ENCODE results near the gene WDR74. TPM values are rescaled to one million over a fixed set of nuclear protein-coding genes. Genes with fewer than 3 reads are reported as not detected.

Gene WDR74
- total and polyA plus RNA-seq, 2 of the 13 experiments (the other 11 are each of a cell fraction or from before 2014, with no cell fraction given), result 77.0 to 83.3 TPM

- TF ChIP-seq ZNF33A (CRISPR knock-in tag; IDR thresholded peaks at IDR 0.05; ENCODE audit: borderline replicate concordance) (no peak), MTF2 (CRISPR knock-in tag; IDR thresholded peaks at IDR 0.05; ENCODE audit: borderline replicate concordance) (0 out of 2 replicates have a peak, but pooled peaks have one; percentile 86), ZNF256 (CRISPR knock-in tag; conservative IDR thresholded peaks at IDR 0.05) (0 out of 2 replicates have a peak, but pooled peaks have one; percentile 23), ZBTB34 (CRISPR knock-in tag; IDR thresholded peaks at IDR 0.05) (peak; percentile 73), ATF3 (CRISPR knock-in tag; IDR thresholded peaks at IDR 0.05) (0 out of 2 replicates have a peak, but pooled peaks have one; percentile 7), ZFP37 (CRISPR knock-in tag; IDR thresholded peaks at IDR 0.05; ENCODE audit: borderline replicate concordance) (no peak; the same call in 1 of the 2 replicates), HNF4G (IDR thresholded peaks at IDR 0.05; ENCODE audit: borderline replicate concordance, low read depth, low read length) (peak; percentile 37; the same call in 1 of the 2 replicates), HNF4G (CRISPR knock-in tag; IDR thresholded peaks at IDR 0.05; ENCODE audit: borderline replicate concordance, low read depth) (0 out of 2 replicates have a peak, but pooled peaks have one; percentile 8), ZNF333 (CRISPR knock-in tag; IDR thresholded peaks at IDR 0.05; ENCODE audit: borderline replicate concordance) (no peak), SIX1 (CRISPR knock-in tag; IDR thresholded peaks at IDR 0.05; ENCODE audit: borderline replicate concordance) (no peak), ZNF788 (CRISPR knock-in tag; IDR thresholded peaks at IDR 0.05; ENCODE audit: borderline replicate concordance) (peak; percentile 82; the same call in 1 of the 2 replicates), ZNF383 (CRISPR knock-in tag; IDR thresholded peaks at IDR 0.05; ENCODE audit: borderline replicate concordance) (peak; percentile 86; the same call in 1 of the 2 replicates), ATF7 (IDR thresholded peaks at IDR 0.05) (no peak), ATF7 (CRISPR knock-in tag; IDR thresholded peaks at IDR 0.05) (peak; percentile 74; the same call in 1 of the 2 replicates), ZNF577 (CRISPR knock-in tag; IDR thresholded peaks at IDR 0.05; ENCODE audit: borderline replicate concordance, low read depth) (peak; percentile 86; the same call in 1 of the 2 replicates), TBL1XR1 (IDR thresholded peaks at IDR 0.05; ENCODE audit: borderline replicate concordance, low read length, partially characterized antibody) (no peak), ZNF83 (CRISPR knock-in tag; IDR thresholded peaks at IDR 0.05; ENCODE audit: borderline replicate concordance) (peak; percentile 78; the same call in 1 of the 2 replicates), LRRFIP1 (CRISPR knock-in tag; conservative IDR thresholded peaks at IDR 0.05) (no peak), EP300 (IDR thresholded peaks at IDR 0.05; ENCODE audit: low read depth in 2 of 2, low read length in 2 of 2) (no peak), EP300 (CRISPR knock-in tag; IDR thresholded peaks at IDR 0.05; ENCODE audit: borderline replicate concordance) (0 out of 2 replicates have a peak, but pooled peaks have one; percentile 2), ZNF530 (CRISPR knock-in tag; IDR thresholded peaks at IDR 0.05; ENCODE audit: low read depth) (peak; percentile 82; the same call in 1 of the 2 replicates), RAD51 (IDR thresholded peaks at IDR 0.05; ENCODE audit: borderline replicate concordance) (no peak), ZNF331 (CRISPR knock-in tag; IDR thresholded peaks at IDR 0.05) (peak; percentile 63), ZFP62 (CRISPR knock-in tag; IDR thresholded peaks at IDR 0.05) (no peak), JUN (CRISPR knock-in tag; IDR thresholded peaks at IDR 0.05) (0 out of 2 replicates have a peak, but pooled peaks have one; percentile 22), SRSF1 (optimal IDR thresholded peaks at IDR 0.05; ENCODE audit: low read depth, low read length) (peak; percentile 95)
Observed at GRCh38 chr11:62880803-62881578, 41.6 kb upstream of the WDR74 start, which contains the start of gene SLC3A2 (continued).

Data from HepG2 (cell line).